Esophagus muscularis mucosa (tissue), 4 donors: ENCODE results near the gene ZNF337. TPM values are rescaled to one million over a fixed set of nuclear protein-coding genes. Genes with fewer than 3 reads are reported as not detected.

ENCODE experiments used
- DNase-seq: peaks from one replicate; pipeline ENCODE4 v3.0.0-alpha.2; 2017; ENCODE audit errors: extremely low spot score
- H3K27ac ChIP-seq, 4 donors: fragments of 200-600 bp; sonication (generic); replicated peaks in 1 of 4; 1 replicate in 3 of 4; 2 replicates in 1 of 4; pipeline ENCODE4 v1.5.1; 2016 to 2019; ENCODE audit warnings: mild to moderate bottlenecking in 1 of 4
- H3K27me3 ChIP-seq, 4 donors: fragments of 200-600 bp; sonication (generic); one replicate each; pipeline versions ENCODE4 v1.5.1 to v1.6.0; 2016 to 2019
- H3K36me3 ChIP-seq, 4 donors: fragments of 200-600 bp; sonication (generic); one replicate each; pipeline ENCODE4 v1.5.1; 2016 to 2019
- H3K4me1 ChIP-seq, 4 donors: fragments of 200-600 bp; sonication (generic); one replicate each; pipeline ENCODE4 v1.5.1; 2016 to 2019
- H3K4me3 ChIP-seq, 4 donors: fragments of 200-600 bp; sonication (generic); 1 replicate in 2 of 4; 2 replicates in 2 of 4; pipeline ENCODE4 v1.5.1; 2016 to 2019; ENCODE audit warnings: mild to moderate bottlenecking in 4 of 4, moderate library complexity in 1 of 4
- H3K9me3 ChIP-seq, 4 donors: fragments of 200-600 bp; sonication (generic); 1 replicate in 3 of 4; 2 replicates in 1 of 4; pipeline ENCODE4 v1.5.1; 2016 to 2019
- EP300 ChIP-seq: sonication (generic); formaldehyde crosslinking; IDR thresholded peaks from one replicate; pipeline ENCODE4 v1.6.1; 2017; ENCODE audit warnings: antibody characterized with exemption
- POLR2A ChIP-seq: fragments of 450-650 bp; IDR thresholded peaks from one replicate; pipeline ENCODE4 v1.6.1; 2017; ENCODE audit warnings: antibody characterized with exemption, moderate library complexity, mild to moderate bottlenecking, low read depth
- POLR2AphosphoS5 ChIP-seq, 2 donors: sonication (generic); formaldehyde crosslinking; IDR thresholded peaks; one replicate each; pipeline ENCODE4 v1.6.1; 2017; ENCODE audit warnings: antibody characterized with exemption in 2 of 2
- WGBS: methylation state at CpG from one replicate; pipeline ENCODE4 v1.1.5; 2018; 5-methylcytosine and 5-hydroxymethylcytosine counted together
- intact Hi-C: fragments of 100-400 bp; cut with DNase I; formaldehyde crosslinking; loops from one replicate; pipeline ENCODE4 v1.15.1; 2023
- total RNA-seq, 4 donors: library from RNA; depleted of rRNA; stranded (reverse); fragments of >200 nt; gene quantifications; one replicate each; pipeline versions ENCODE4 v1.1.0 to v1.2.1, GENCODE V29; 2016
- TF ChIP-seq, protein P1 (sequence below), 3 experiments: fragments of 200-600 bp in 2 of 3; fragments of 450-650 bp in 1 of 3; sonication (generic) in 2 of 3; IDR thresholded peaks; one replicate each; pipeline ENCODE4 v1.5.1; 2017 to 2019; ENCODE audit warnings: antibody characterized with exemption in 3 of 3, mild to moderate bottlenecking in 2 of 3, moderate library complexity in 1 of 3

Gene ZNF337
- total RNA-seq, 4 donors from 2014 or later = 13.1 to 17.0 (median 14.8) TPM

DNA sequence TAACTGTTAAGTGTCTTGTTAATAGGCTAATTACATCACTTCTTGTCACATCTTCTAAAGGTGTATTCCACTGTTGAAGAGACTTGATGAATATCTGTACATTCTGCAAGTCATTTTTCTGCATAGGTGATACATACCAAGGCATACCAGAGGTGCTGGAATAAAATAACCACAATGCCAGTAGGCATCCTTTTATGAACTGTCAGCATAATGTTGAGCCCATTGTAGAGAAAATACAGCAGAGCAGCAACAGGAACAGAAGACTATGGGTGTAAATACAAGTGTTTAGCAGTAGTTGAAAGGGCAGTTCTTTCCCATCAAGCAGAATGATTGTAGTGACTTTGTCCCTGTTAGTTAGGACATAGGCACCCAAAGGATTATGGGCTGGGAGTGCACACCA lies 44.4 kb upstream of the ZNF337 start:
- Histone ChIP-seq H3K9me3 (no peaks in the 10 kb centered on the region), H3K27ac (no peak overlapping the region), H3K27me3 (no peaks in the 10 kb centered on the region), H3K36me3 (no peaks in the 10 kb centered on the region), H3K4me3 (no peak overlapping the region), H3K4me1 (no peaks in the 10 kb centered on the region)
- TF ChIP-seq EP300 = no peak
- no peak for TF ChIP-seq POLR2AphosphoS5 (IDR thresholded peaks at IDR 0.05)
- TF ChIP-seq, protein P1, sequence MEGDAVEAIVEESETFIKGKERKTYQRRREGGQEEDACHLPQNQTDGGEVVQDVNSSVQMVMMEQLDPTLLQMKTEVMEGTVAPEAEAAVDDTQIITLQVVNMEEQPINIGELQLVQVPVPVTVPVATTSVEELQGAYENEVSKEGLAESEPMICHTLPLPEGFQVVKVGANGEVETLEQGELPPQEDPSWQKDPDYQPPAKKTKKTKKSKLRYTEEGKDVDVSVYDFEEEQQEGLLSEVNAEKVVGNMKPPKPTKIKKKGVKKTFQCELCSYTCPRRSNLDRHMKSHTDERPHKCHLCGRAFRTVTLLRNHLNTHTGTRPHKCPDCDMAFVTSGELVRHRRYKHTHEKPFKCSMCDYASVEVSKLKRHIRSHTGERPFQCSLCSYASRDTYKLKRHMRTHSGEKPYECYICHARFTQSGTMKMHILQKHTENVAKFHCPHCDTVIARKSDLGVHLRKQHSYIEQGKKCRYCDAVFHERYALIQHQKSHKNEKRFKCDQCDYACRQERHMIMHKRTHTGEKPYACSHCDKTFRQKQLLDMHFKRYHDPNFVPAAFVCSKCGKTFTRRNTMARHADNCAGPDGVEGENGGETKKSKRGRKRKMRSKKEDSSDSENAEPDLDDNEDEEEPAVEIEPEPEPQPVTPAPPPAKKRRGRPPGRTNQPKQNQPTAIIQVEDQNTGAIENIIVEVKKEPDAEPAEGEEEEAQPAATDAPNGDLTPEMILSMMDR (IDR thresholded peaks at IDR 0.05) = no peak
- no peak for TF ChIP-seq POLR2A
- intact Hi-C loops = no loop called here
- no peak for DNase-seq

DNA sequence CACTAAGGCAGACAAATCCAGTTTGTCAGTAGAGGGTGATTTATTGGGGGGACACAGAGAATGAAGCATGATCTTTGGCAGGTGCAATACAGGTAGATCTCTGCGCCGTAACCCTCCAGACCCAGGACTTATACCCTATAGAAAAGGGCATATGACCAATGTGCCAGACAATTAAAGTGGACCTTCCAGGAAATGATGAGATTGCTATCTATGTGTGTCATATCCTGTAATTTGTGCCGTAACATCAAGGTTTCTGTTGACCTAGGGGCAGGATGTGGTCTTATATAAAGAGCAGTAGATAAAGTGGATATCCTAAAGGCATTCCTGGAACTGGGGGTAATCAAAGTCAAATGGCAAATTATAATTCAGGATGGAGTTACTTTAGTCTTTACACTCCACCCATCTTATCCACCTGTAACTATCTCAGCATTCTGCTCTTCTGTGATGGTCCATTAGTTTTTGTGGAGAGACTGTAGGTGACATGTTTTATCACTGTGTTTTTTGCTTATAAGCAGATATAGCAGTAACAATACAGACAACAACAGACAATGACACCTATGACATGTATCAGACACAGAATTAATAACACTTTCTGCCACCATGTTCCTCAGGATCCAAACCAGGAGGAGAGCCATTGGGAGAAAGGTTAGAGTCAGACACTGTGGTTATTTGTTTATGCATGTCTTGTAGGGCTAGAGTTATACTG lies 43.1 kb upstream of the ZNF337 start:
- Histone ChIP-seq H3K36me3 (no peaks in the 10 kb centered on the region), H3K9me3 (no peaks in the 10 kb centered on the region), H3K4me3 (no peak overlapping the region), H3K4me1 (no peaks in the 10 kb centered on the region), H3K27me3 (no peaks in the 10 kb centered on the region), H3K27ac (no peak overlapping the region)
- TF ChIP-seq POLR2A = no peak
- no peak for TF ChIP-seq POLR2AphosphoS5 (IDR thresholded peaks at IDR 0.05)
- TF ChIP-seq, protein P1 (IDR thresholded peaks at IDR 0.05) = no peak
- no peak for TF ChIP-seq EP300
- intact Hi-C loops = no loop called here
- DNase-seq = no peak
- WGBS = 94% methylated on average over 3 of the region's 3 CpGs

DNA sequence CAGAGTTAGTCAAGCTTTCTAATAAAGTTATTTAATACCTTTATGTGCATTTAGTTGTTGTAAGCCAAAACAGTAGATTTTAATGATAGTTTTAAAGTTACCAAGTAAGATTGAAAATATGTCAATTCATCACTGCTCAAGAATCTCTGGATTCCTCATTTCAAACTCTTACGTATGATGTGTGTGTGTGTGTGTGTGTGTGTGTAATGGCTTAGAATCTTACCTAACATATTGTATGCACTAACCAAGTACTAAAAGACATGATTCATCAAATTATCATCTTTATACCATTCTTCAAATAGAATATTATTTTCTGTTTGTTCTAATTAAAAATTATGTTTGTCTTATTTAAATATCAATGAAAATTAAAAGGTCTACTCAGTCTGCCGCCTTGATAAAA lies 41.5 kb upstream of the ZNF337 start:
- Histone ChIP-seq H3K4me1 (no peaks in the 10 kb centered on the region), H3K4me3 (no peak overlapping the region), H3K9me3 (no peaks in the 10 kb centered on the region), H3K36me3 (no peaks in the 10 kb centered on the region), H3K27me3 (no peaks in the 10 kb centered on the region), H3K27ac (no peak overlapping the region)
- intact Hi-C loops = no loop called here
- no peak for DNase-seq
- 93% methylated on average over 2 of the region's 2 CpGs for WGBS
- no peak for TF ChIP-seq EP300
- no peak for TF ChIP-seq POLR2AphosphoS5 (IDR thresholded peaks at IDR 0.05)
- TF ChIP-seq, protein P1 (IDR thresholded peaks at IDR 0.05) = no peak
- no peak for TF ChIP-seq POLR2A

DNA sequence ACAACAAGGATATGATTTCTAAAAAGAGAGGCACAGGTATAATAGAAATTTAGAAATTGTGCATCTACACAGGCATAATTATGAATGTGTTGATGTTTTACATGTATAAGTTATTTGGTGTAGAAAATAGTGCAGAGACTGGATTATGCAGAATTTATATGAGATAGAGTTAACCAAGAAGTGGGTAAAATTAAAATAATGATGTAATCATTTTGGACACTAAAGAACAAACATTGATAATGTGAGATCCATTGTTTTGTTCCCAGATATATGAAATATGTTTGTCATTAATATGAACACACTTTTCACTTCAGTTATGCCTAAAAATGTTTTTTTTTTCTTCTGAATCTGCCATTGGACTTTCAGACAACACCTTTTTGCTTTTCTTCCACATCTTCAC lies 37.2 kb upstream of the ZNF337 start:
- no peak overlapping the region for H3K27ac ChIP-seq
- TF ChIP-seq POLR2AphosphoS5 (IDR thresholded peaks at IDR 0.05) = no peak
- TF ChIP-seq, protein P1 (IDR thresholded peaks at IDR 0.05) = no peak
- no peaks in the 10 kb centered on the region for H3K4me1 ChIP-seq
- intact Hi-C loops = no loop called here
- H3K4me3 ChIP-seq = no peak overlapping the region
- DNase-seq = no peak
- H3K9me3 ChIP-seq = no peaks in the 10 kb centered on the region
- no peaks in the 10 kb centered on the region for H3K36me3 ChIP-seq
- no peaks in the 10 kb centered on the region for H3K27me3 ChIP-seq

DNA sequence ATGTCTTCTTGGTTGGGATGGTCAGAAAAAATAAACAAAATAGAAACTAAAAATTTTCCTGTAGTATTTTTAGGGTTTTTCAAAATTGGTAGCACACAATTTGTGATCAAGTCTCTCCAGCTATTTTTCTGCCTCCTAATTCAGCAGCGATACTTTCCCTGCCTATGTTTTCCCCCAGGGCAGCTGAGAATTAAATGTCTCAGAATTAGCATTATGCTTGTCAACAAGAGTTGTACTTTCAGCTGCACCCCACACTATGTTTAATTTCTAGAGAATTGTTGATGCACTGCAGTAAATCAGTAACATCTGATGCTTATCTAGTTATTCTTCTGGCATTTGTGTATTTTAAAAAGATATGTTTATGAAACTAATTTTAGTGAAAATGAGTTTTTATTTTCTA lies 34.2 kb upstream of the ZNF337 start:
- DNase-seq = no peak
- TF ChIP-seq POLR2AphosphoS5 (IDR thresholded peaks at IDR 0.05) = no peak
- TF ChIP-seq EP300 = no peak
- TF ChIP-seq, protein P1 (IDR thresholded peaks at IDR 0.05) = no peak
- Histone ChIP-seq H3K27ac (no peak overlapping the region), H3K27me3 (no peaks in the 10 kb centered on the region), H3K4me3 (no peak overlapping the region), H3K9me3 (peaks cover 0 to 13% (median 9%) of the 10 kb centered on the region in 4 donors), H3K36me3 (peaks cover 0 to 4% (median 0%) of the 10 kb centered on the region in 4 donors), H3K4me1 (no peaks in the 10 kb centered on the region)
- intact Hi-C loops = no loop called here
- WGBS = 80% methylated on average over 1 of the region's 1 CpG
